ENCODE measurements around the gene GIPC1.

Gene GIPC1

GRCh38 chr19:14434543-14435319, 61.2 kb downstream of the GIPC1 start:
- peak; percentile 54 to 58 for DNase-seq

GRCh38 chr19:14433554-14434501, 62.1 kb downstream of the GIPC1 start:
- no peak for DNase-seq

GRCh38 chr19:14432791-14433553, 63.0 kb downstream of the GIPC1 start, which contains the start of gene PKN1:
TSS of gene PKN1 (plus strand) at chr19:14433306. CDS start at chr19:14433522, 216 bp downstream.
- DNase-seq = no peak

GRCh38 chr19:14430712-14431111, 65.2 kb downstream of the GIPC1 start:
- no peak for DNase-seq

GRCh38 chr19:14428882-14429416, 67.0 kb downstream of the GIPC1 start:
- no peak for DNase-seq

Data from inflammatory macrophage treated with lipopolysaccharide for 1 hour (primary cell).